ENCODE data around the gene MUC20.
"Not testable (repeated sequence)": the region's sequence is repeated elsewhere in the genome, so short reads cannot be mapped to it uniquely, and the experiment has no call there.

The MUC20 gene

DNA sequence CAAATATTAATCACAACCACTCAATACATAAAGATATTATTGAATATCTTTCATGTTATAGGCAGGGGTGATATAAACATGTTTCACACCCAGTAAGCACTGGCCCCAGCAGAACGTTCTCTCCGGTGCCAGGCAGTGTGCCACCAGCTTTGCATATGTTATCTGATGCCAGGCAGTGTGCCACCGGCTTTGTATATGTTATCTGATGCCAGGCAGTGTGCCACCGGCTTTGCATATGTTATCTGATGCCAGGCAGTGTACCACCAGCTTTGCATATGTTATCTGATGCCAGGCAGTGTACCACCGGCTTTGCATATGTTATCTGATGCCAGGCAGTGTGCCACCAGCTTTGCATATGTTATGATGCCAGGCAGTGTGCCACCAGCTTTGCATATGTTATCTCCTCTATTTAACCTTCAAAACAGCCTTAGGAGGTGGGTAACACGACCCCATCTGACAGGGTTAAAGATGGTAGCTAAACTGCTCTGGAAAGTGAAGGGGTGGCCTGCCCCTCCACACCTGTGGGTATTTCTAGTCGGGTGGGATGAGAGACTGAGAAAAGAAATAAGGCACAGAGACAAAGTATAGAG, 6.9 kb downstream of the MUC20 start:
- Mint-ChIP-seq H3K27me3 (ENCODE audit: low read depth) (no peaks in the 10 kb centered on the region), H3K36me3 (ENCODE audit: low read depth) (peaks cover 3% of the 10 kb centered on the region), H3K9me3 (no peaks in the 10 kb centered on the region), H3K4me3 (no peak overlapping the region), H3K4me1 (ENCODE audit: low read depth) (no peaks in the 10 kb centered on the region), H3K27ac (no peak overlapping the region)
- no peak for DNase-seq (ENCODE audit: low spot score)

DNA sequence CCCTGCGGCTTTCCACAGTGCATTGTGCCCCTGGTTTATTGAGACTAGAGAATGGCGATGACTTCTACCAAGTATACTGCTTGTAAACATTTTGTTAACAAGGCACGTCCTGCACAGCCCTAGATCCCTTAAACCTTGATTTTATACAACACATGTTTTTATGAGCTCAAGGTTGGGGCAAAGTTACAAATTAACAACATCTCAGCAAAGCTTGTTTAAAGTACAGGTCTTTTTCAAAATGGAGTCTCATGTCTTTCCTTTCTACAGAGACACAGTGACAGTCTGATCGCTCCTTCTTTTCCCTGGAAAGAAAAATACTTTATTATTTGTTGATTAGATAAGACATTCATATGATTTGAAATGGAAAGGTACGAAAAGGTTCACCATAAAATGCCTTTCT, 8.0 kb downstream of the MUC20 start:
- H3K4me1 Mint-ChIP-seq (ENCODE audit: low read depth); H3K9me3 Mint-ChIP-seq; H3K27me3 Mint-ChIP-seq (ENCODE audit: low read depth); DNase-seq (ENCODE audit: low spot score); H3K36me3 Mint-ChIP-seq (ENCODE audit: low read depth); H3K27ac Mint-ChIP-seq; H3K4me3 Mint-ChIP-seq: not testable (repeated sequence)

DNA sequence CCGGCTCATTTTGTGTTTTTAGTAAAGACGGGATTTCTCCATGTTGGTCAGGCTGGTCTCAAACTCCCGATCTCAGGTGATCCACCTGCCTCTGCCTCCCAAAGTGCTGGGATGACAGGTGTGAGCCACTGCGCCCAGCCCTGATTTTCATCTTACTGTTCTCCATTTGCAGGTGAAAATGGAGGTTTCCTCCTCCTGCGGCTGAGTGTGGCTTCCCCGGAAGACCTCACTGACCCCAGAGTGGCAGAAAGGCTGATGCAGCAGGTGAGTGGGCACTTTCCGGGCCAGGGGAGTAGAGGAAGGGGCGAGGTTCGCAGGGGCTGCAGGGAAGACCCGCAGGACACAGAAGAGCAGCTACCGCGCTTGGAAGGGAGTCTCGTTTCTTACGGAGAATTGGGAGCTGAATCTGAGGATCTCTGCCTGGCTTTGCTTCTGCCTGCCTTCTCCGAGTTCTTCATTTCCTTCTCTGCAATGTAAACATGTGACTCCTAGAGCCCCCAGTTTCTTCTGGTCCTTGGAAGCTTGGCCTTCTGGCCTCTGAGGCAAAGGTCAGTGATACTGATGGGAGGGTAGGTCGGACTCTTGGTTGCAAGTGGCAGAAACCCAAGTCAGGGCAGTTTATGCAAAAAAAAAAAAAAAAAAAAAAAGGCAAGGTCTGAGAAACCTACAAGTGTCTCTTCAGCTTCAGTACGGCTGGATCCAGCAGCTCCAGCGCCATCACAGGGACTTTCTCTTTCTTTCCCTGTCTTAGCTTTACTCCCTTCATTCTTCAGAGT, 8.9 kb downstream of the MUC20 start:
- DNase-seq (ENCODE audit: low spot score), result no peak
- H3K4me1 Mint-ChIP-seq (ENCODE audit: low read depth), result no peaks in the 10 kb centered on the region
- no peaks in the 10 kb centered on the region for H3K27me3 Mint-ChIP-seq (ENCODE audit: low read depth)
- H3K9me3 Mint-ChIP-seq, result no peaks in the 10 kb centered on the region
- H3K27ac Mint-ChIP-seq, result no peak overlapping the region
- peaks cover 3% of the 10 kb centered on the region for H3K36me3 Mint-ChIP-seq (ENCODE audit: low read depth)
- H3K4me3 Mint-ChIP-seq, result no peak overlapping the region

GRCh38 chr3:195731356-195731905, 10.7 kb downstream of the MUC20 start:
- DNase-seq (ENCODE audit: low spot score), result no peak
- H3K4me3 Mint-ChIP-seq, result no peak overlapping the region
- H3K27ac Mint-ChIP-seq, result no peak overlapping the region
- no peaks in the 10 kb centered on the region for H3K9me3 Mint-ChIP-seq
- no peaks in the 10 kb centered on the region for H3K27me3 Mint-ChIP-seq (ENCODE audit: low read depth)
- no peaks in the 10 kb centered on the region for H3K4me1 Mint-ChIP-seq (ENCODE audit: low read depth)
- H3K36me3 Mint-ChIP-seq (ENCODE audit: low read depth), result peaks cover 5% of the 10 kb centered on the region

DNA sequence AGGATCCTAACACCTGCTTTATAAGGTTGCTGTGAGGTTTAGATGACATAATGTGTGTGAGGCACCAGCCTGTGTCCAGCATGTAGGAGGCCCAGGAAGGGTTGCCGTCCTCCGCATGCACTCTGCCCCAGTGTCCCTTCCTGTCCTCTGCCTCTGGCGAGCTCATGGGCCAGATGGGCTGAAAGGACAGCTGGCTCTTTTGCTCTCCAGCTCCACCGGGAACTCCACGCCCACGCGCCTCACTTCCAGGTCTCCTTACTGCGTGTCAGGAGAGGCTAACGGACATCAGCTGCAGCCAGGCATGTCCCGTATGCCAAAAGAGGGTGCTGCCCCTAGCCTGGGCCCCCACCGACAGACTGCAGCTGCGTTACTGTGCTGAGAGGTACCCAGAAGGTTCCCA, 12.2 kb downstream of the MUC20 start:
- no peaks in the 10 kb centered on the region for H3K9me3 Mint-ChIP-seq
- no peak for DNase-seq (ENCODE audit: low spot score)
- H3K4me3 Mint-ChIP-seq, result no peak overlapping the region
- H3K36me3 Mint-ChIP-seq (ENCODE audit: low read depth), result peaks cover 5% of the 10 kb centered on the region
- H3K27me3 Mint-ChIP-seq (ENCODE audit: low read depth), result no peaks in the 10 kb centered on the region
- no peak overlapping the region for H3K27ac Mint-ChIP-seq
- H3K4me1 Mint-ChIP-seq (ENCODE audit: low read depth), result no peaks in the 10 kb centered on the region

DNA sequence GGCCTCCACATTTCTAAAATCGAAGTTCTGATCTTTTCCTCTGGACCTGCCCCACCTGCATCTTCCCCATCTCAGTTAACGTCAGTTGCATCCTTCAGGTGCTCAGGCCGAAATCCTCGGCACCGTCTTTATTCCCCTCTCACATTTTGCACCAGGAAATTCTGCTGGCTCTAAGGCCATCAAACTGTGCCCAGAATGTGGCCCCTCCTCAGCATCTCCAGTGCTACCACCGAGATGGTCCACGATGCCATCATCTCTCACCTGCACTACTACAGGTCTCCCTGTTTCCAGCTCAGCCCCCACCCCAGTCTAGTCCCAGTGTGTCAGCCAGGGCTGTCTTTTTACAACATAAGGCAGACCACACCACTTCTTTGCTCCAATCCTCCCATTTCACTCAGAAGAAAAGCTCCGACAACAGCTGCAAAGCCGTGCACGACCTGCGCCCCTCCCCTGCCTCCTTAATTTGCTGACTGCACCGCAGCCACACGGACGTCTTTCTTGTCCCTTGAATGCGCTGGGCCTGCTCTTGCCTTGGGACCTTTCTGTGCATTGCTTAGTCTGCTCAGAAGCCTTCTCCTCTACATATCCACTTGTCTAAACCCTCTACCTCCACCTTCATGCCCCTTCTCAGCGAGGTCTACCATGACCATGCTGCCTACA, 14.4 kb downstream of the MUC20 start:
- Mint-ChIP-seq H3K9me3 (no peaks in the 10 kb centered on the region), H3K27me3 (ENCODE audit: low read depth) (no peaks in the 10 kb centered on the region), H3K4me3 (no peak overlapping the region), H3K4me1 (ENCODE audit: low read depth) (no peaks in the 10 kb centered on the region), H3K27ac (no peak overlapping the region), H3K36me3 (ENCODE audit: low read depth) (peaks cover 5% of the 10 kb centered on the region)
- no peak for DNase-seq (ENCODE audit: low spot score)

DNA sequence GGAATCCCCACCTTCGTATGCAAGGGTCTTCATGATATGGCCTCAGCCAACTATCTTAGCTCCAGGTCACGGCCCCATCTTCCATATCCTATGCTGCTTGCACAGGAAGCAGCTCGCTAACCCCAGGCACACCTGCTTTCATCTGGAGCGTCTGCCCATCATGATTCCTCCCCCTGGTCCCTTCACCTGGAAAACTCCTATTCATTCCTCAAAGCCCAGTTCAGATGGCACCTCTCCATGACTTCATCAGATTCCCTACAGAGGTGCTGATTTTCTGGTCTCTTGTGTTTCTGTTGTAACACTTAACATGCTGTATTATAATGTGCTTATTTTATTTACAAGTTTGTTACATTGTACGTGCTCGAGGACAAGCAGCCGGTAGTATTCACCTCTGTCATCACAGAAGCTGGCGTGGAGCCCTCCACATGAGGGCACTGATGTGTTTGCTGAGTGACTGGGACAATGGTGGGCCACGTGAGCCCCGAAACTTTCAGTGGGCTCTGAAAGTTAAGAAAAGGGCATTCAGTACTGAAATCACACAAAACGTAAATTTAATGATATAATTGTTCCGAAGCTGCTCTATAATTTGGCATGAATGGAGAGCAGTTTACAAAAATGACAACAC, 16.2 kb downstream of the MUC20 start:
- Mint-ChIP-seq H3K27ac (no peak overlapping the region), H3K9me3 (no peaks in the 10 kb centered on the region), H3K27me3 (ENCODE audit: low read depth) (no peaks in the 10 kb centered on the region), H3K4me1 (ENCODE audit: low read depth) (no peaks in the 10 kb centered on the region), H3K36me3 (ENCODE audit: low read depth) (peaks cover 2% of the 10 kb centered on the region), H3K4me3 (no peak overlapping the region)
- DNase-seq (ENCODE audit: low spot score), result no peak

GRCh38 chr3:195737782-195738181, 17.0 kb downstream of the MUC20 start:
- H3K9me3 Mint-ChIP-seq; H3K4me1 Mint-ChIP-seq (ENCODE audit: low read depth); DNase-seq (ENCODE audit: low spot score); H3K27me3 Mint-ChIP-seq (ENCODE audit: low read depth); H3K36me3 Mint-ChIP-seq (ENCODE audit: low read depth); H3K27ac Mint-ChIP-seq; H3K4me3 Mint-ChIP-seq: not testable (repeated sequence)

- Mint-ChIP-seq H3K27ac (no peak overlapping the region), H3K9me3 (no peaks in the 10 kb centered on the region), H3K27me3 (ENCODE audit: low read depth) (peaks cover 3% of the 10 kb centered on the region), H3K4me1 (ENCODE audit: low read depth) (no peaks in the 10 kb centered on the region), H3K36me3 (ENCODE audit: low read depth) (peaks cover 2% of the 10 kb centered on the region), H3K4me3 (no peak overlapping the region)
- no peak for DNase-seq (ENCODE audit: low spot score)
These were observed 17.7 kb downstream of the MUC20 start for GRCh38 chr3:195738274-195739044.

DNA sequence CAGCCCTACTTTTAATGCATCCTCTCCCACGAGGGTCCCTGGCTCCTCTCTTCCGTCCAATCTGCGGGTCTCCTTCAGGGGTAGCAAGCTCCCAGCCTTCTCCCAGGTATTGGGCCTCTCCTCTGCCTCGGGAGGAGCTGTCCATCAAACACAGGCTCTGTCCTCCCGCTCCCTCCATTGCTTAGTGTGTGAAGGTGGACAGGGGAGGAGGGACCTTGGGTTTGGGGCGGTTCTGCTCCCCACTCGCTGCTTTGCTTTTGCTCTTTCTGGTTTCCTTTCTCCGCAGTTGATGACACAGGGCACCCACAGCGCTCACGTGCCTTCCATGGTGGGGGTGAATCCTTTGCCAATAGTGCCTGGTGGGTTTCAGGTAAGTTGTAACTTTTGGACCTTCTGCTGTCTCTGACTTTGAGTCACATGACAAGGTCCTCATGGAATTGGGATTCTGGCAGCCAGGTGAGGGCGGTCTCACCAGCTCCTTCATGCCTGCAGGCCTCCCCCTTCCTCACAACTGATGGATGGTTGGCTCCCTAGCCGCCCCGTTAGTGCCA, 18.9 kb downstream of the MUC20 start:
- H3K9me3 Mint-ChIP-seq, result no peaks in the 10 kb centered on the region
- no peak overlapping the region for H3K4me3 Mint-ChIP-seq
- no peak for DNase-seq (ENCODE audit: low spot score)
- peaks cover 2% of the 10 kb centered on the region for H3K36me3 Mint-ChIP-seq (ENCODE audit: low read depth)
- H3K27me3 Mint-ChIP-seq (ENCODE audit: low read depth), result peaks cover 3% of the 10 kb centered on the region
- no peak overlapping the region for H3K27ac Mint-ChIP-seq
- H3K4me1 Mint-ChIP-seq (ENCODE audit: low read depth), result no peaks in the 10 kb centered on the region

- no peaks in the 10 kb centered on the region for H3K9me3 Mint-ChIP-seq
- no peak for DNase-seq (ENCODE audit: low spot score)
These were observed 23.7 kb downstream of the MUC20 start for GRCh38 chr3:195744437-195744836.

GRCh38 chr3:195746346-195746745, 25.6 kb downstream of the MUC20 start:
- Mint-ChIP-seq H3K27me3 (ENCODE audit: low read depth) (peaks cover 3% of the 10 kb centered on the region), H3K36me3 (ENCODE audit: low read depth) (no peaks in the 10 kb centered on the region), H3K4me1 (ENCODE audit: low read depth) (peaks cover 7% of the 10 kb centered on the region), H3K4me3 (no peak overlapping the region), H3K9me3 (no peaks in the 10 kb centered on the region), H3K27ac (no peak overlapping the region)
- DNase-seq (ENCODE audit: low spot score), result no peak

More at GRCh38 chr3:195744437-195744836, 23.7 kb downstream of the MUC20 start:
- H3K4me3 Mint-ChIP-seq, result no peak overlapping the region
- H3K4me1 Mint-ChIP-seq (ENCODE audit: low read depth), result peaks cover 7% of the 10 kb centered on the region
- H3K27ac Mint-ChIP-seq, result no peak overlapping the region
- peaks cover 3% of the 10 kb centered on the region for H3K27me3 Mint-ChIP-seq (ENCODE audit: low read depth)
- H3K36me3 Mint-ChIP-seq (ENCODE audit: low read depth), result no peaks in the 10 kb centered on the region

- Mint-ChIP-seq H3K27ac (no peak overlapping the region), H3K27me3 (ENCODE audit: low read depth) (peaks cover 3% of the 10 kb centered on the region), H3K9me3 (no peaks in the 10 kb centered on the region), H3K4me3 (peak overlapping the region; percentile 24), H3K4me1 (ENCODE audit: low read depth) (peaks cover 7% of the 10 kb centered on the region), H3K36me3 (ENCODE audit: low read depth) (no peaks in the 10 kb centered on the region)
- no peak for DNase-seq (ENCODE audit: low spot score)
These were observed 26.0 kb downstream of the MUC20 start for GRCh38 chr3:195746751-195747150.
